Neural cell (in vitro differentiated cells): ENCODE measurements around the gene EGLN1. TPM values are rescaled to one million over a fixed set of nuclear protein-coding genes. Genes with fewer than 3 reads are reported as not detected.

Experiments used
- H2AFZ ChIP-seq: fragments of 200-600, 300-800 bp; sonication (generic), shearing (Covaris generic); 2 replicates; pipeline ENCODE4 v1.6.0; 2014; ENCODE audit warnings: low read depth, mild to moderate bottlenecking, antibody characterized with exemption, low read length, moderate library complexity
- H3F3A ChIP-seq: fragments of 200-600 bp; shearing (Covaris generic); 2 replicates; pipeline ENCODE4 v1.6.1; 2016; ENCODE audit warnings: mild to moderate bottlenecking, moderate library complexity, mixed read lengths, antibody characterized with exemption, low read length; ENCODE audit not compliant: insufficient read depth, poor library complexity, severe bottlenecking
- H3K27ac ChIP-seq: fragments of 200-600, 300-800 bp; sonication (generic), shearing (Covaris generic); 2 replicates; pipeline ENCODE4 v1.5.1; 2014; ENCODE audit warnings: mild to moderate bottlenecking, low read length, moderate library complexity
- H3K27me3 ChIP-seq: fragments of 300-800, 200-600 bp; sonication (generic), shearing (Covaris generic); 2 replicates; pipeline ENCODE4 v1.6.0; 2014; ENCODE audit warnings: mild to moderate bottlenecking, low read depth, low read length, moderate library complexity; ENCODE audit not compliant: insufficient read depth
- H3K36me3 ChIP-seq: fragments of 300-800, 200-600 bp; sonication (generic), shearing (Covaris generic); 2 replicates; pipeline ENCODE4 v1.5.1; 2014; ENCODE audit warnings: mild to moderate bottlenecking, antibody characterized with exemption, low read length, moderate library complexity; ENCODE audit not compliant: insufficient read depth
- H3K4me2 ChIP-seq: fragments of 300-800, 200-600 bp; sonication (generic), shearing (Covaris generic); 2 replicates; pipeline ENCODE4 v1.6.0; 2014; ENCODE audit warnings: mild to moderate bottlenecking, low read length
- H3K4me3 ChIP-seq: fragments of 300-800, 200-600 bp; sonication (generic), shearing (Covaris generic); 2 replicates; pipeline ENCODE4 v1.5.1; 2014; ENCODE audit warnings: mild to moderate bottlenecking, low read length, moderate library complexity
- H3K79me2 ChIP-seq: fragments of 200-600 bp; shearing (Covaris generic); replicated peaks from 2 replicates; pipeline ENCODE4 v1.6.0; 2014; ENCODE audit warnings: mild to moderate bottlenecking, low read length, moderate library complexity; ENCODE audit not compliant: insufficient read depth
- H3K9ac ChIP-seq: fragments of 300-800, 200-600 bp; sonication (generic), shearing (Covaris generic); 2 replicates; pipeline ENCODE4 v1.6.1; 2016; ENCODE audit warnings: mild to moderate bottlenecking, low read length, mixed read lengths
- H3K9me2 ChIP-seq: fragments of 200-600 bp; shearing (Covaris generic); 2 replicates; pipeline ENCODE4 v1.6.1; 2016; ENCODE audit warnings: mild to moderate bottlenecking, low read length, mixed read lengths; ENCODE audit not compliant: insufficient read depth
- H3K9me3 ChIP-seq: fragments of 200-600, 300-800 bp; sonication (generic), shearing (Covaris generic); 2 replicates; pipeline ENCODE4 v1.6.1; 2016; ENCODE audit warnings: mild to moderate bottlenecking, mixed run types, low read length, moderate library complexity, mixed read lengths
- H4K20me1 ChIP-seq: fragments of 200-600 bp; shearing (Covaris generic); 2 replicates; pipeline ENCODE4 v1.6.1; 2016; ENCODE audit warnings: mild to moderate bottlenecking, mixed run types; ENCODE audit not compliant: insufficient read depth
- EP300 ChIP-seq: fragments of 450-650 bp; conservative IDR thresholded peaks from 2 replicates; pipeline ENCODE4 v1.6.1; 2014; ENCODE audit warnings: antibody characterized with exemption, mild to moderate bottlenecking, moderate library complexity; ENCODE audit not compliant: poor library complexity, severe bottlenecking
- EZH2 ChIP-seq: fragments of 200-600, 300-800 bp; shearing (Covaris generic), sonication (generic); IDR thresholded peaks from 2 replicates; pipeline ENCODE4 v1.6.1; 2014; ENCODE audit warnings: antibody characterized with exemption, low read length, borderline replicate concordance, mild to moderate bottlenecking; ENCODE audit not compliant: insufficient read depth, poor library complexity, severe bottlenecking
- MXI1 ChIP-seq: fragments of 450-650 bp; conservative IDR thresholded peaks from 2 replicates; pipeline ENCODE4 v1.6.1; 2014; ENCODE audit warnings: antibody characterized with exemption, mild to moderate bottlenecking; ENCODE audit not compliant: poor library complexity, severe bottlenecking
- POLR2AphosphoS5 ChIP-seq: IDR thresholded peaks from 2 replicates; pipeline ENCODE4 v1.6.1; 2012
- RAD21 ChIP-seq: fragments of 450-650 bp; conservative IDR thresholded peaks from 2 replicates; pipeline ENCODE4 v1.6.1; 2014; ENCODE audit warnings: antibody characterized with exemption, mild to moderate bottlenecking, moderate library complexity
- REST ChIP-seq: IDR thresholded peaks from 2 replicates; pipeline ENCODE4 v1.6.1; 2012; ENCODE audit warnings: borderline replicate concordance
- SMC3 ChIP-seq: fragments of 450-650 bp; conservative IDR thresholded peaks from 2 replicates; pipeline ENCODE4 v1.6.1; 2014; ENCODE audit warnings: antibody characterized with exemption, mild to moderate bottlenecking, moderate library complexity; ENCODE audit not compliant: poor library complexity
- TAF1 ChIP-seq: IDR thresholded peaks from 2 replicates; pipeline ENCODE4 v1.6.1; 2012; ENCODE audit warnings: low read depth
- polyA plus RNA-seq: library from polyadenylated mRNA; depleted of rRNA; stranded (reverse); fragments of >200 nt; gene quantifications from 2 replicates; pipeline ENCODE4 v1.2.3, GENCODE V29; 2014
- TF ChIP-seq, protein P1 (sequence below): fragments of 450-650 bp; IDR thresholded peaks from 2 replicates; pipeline ENCODE4 v1.5.1; 2014; ENCODE audit warnings: antibody characterized with exemption, mild to moderate bottlenecking, moderate library complexity; ENCODE audit not compliant: poor library complexity, severe bottlenecking

Gene EGLN1
- polyA plus RNA-seq, 1 donor from 2014 or later: 33.2 TPM

DNA sequence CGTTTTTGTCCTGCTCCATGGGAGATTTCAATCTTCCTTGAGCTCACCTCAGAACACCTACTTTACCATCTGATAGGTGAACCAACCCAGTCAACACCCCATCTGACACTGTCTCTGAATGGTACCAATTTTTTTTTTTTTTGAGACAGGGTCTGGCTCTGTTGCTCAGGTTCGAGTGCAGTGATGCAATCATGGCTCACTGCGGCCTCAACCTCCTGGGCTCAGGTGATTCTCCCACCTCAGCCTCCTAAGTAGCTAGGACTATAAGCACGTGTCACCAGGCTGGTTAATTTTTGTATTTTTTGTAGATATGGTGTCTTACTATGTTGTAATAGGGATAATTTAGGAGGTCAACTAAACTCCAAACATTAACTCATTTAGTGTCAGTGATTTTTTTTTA is 47.7 kb downstream of the EGLN1 start:
- no peaks in the 10 kb centered on the region for H3K79me2 ChIP-seq

DNA sequence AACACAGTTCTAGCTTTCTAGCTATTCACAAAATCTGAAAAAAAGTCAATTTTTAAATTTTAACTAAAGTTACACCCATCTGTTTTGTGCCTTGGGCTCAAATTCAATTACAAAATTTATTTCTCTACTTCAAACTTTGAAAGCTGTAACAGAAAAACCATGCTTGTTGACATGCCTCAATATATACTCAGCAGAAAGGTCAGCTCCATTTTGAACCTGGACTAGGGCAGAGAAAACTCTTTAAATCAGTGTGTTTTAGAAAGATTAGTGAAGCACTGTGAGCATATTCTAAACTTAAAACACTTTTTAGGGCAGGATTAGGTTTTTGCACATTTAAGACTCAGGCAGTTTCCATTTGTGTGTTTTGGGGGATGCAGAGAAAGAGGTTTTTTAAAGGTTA is 49.6 kb downstream of the EGLN1 start:
- H3K4me3 ChIP-seq: no peak overlapping the region
- no peaks in the 10 kb centered on the region for H3K79me2 ChIP-seq
- H3K27me3 ChIP-seq: no peaks in the 10 kb centered on the region
- no peaks in the 10 kb centered on the region for H4K20me1 ChIP-seq
- no peaks in the 10 kb centered on the region for H3K9me2 ChIP-seq
- H3F3A ChIP-seq: no peaks in the 10 kb centered on the region
- no peak overlapping the region for H2AFZ ChIP-seq
- no peak overlapping the region for H3K9ac ChIP-seq
- no peak overlapping the region for H3K27ac ChIP-seq
- H3K4me2 ChIP-seq: no peak overlapping the region
- no peaks in the 10 kb centered on the region for H3K9me3 ChIP-seq
- H3K36me3 ChIP-seq: no peaks in the 10 kb centered on the region
- TF ChIP-seq TAF1 (no peak), SMC3 (no peak), MXI1 (no peak), EP300 (no peak), RAD21 (no peak), POLR2AphosphoS5 (no peak), REST (no peak)
- TF ChIP-seq, protein P1, sequence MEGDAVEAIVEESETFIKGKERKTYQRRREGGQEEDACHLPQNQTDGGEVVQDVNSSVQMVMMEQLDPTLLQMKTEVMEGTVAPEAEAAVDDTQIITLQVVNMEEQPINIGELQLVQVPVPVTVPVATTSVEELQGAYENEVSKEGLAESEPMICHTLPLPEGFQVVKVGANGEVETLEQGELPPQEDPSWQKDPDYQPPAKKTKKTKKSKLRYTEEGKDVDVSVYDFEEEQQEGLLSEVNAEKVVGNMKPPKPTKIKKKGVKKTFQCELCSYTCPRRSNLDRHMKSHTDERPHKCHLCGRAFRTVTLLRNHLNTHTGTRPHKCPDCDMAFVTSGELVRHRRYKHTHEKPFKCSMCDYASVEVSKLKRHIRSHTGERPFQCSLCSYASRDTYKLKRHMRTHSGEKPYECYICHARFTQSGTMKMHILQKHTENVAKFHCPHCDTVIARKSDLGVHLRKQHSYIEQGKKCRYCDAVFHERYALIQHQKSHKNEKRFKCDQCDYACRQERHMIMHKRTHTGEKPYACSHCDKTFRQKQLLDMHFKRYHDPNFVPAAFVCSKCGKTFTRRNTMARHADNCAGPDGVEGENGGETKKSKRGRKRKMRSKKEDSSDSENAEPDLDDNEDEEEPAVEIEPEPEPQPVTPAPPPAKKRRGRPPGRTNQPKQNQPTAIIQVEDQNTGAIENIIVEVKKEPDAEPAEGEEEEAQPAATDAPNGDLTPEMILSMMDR: no peak

More for the DNA sequence above, 47.7 kb downstream of the EGLN1 start:
- Histone ChIP-seq H3F3A (no peaks in the 10 kb centered on the region), H3K4me3 (no peak overlapping the region), H2AFZ (no peak overlapping the region), H3K27me3 (no peaks in the 10 kb centered on the region), H3K9me2 (no peaks in the 10 kb centered on the region), H3K27ac (no peak overlapping the region), H4K20me1 (no peaks in the 10 kb centered on the region), H3K36me3 (no peaks in the 10 kb centered on the region), H3K9ac (no peak overlapping the region), H3K9me3 (no peaks in the 10 kb centered on the region), H3K4me2 (no peak overlapping the region)
- no peak for TF ChIP-seq SMC3
- TF ChIP-seq POLR2AphosphoS5: no peak
- TF ChIP-seq REST: no peak
- TF ChIP-seq, protein P1: no peak
- TF ChIP-seq TAF1: no peak
- TF ChIP-seq RAD21: no peak
- TF ChIP-seq EP300: no peak
- no peak for TF ChIP-seq MXI1
- no peak for TF ChIP-seq EZH2
